ENCODE data around the gene STARD4. TPM values are rescaled to one million over a fixed set of nuclear protein-coding genes. Genes with fewer than 3 reads are reported as not detected.

STARD4 gene
- polyA plus RNA-seq, 1 experiment, result 24.3 TPM

- TF ChIP-seq, protein P1, sequence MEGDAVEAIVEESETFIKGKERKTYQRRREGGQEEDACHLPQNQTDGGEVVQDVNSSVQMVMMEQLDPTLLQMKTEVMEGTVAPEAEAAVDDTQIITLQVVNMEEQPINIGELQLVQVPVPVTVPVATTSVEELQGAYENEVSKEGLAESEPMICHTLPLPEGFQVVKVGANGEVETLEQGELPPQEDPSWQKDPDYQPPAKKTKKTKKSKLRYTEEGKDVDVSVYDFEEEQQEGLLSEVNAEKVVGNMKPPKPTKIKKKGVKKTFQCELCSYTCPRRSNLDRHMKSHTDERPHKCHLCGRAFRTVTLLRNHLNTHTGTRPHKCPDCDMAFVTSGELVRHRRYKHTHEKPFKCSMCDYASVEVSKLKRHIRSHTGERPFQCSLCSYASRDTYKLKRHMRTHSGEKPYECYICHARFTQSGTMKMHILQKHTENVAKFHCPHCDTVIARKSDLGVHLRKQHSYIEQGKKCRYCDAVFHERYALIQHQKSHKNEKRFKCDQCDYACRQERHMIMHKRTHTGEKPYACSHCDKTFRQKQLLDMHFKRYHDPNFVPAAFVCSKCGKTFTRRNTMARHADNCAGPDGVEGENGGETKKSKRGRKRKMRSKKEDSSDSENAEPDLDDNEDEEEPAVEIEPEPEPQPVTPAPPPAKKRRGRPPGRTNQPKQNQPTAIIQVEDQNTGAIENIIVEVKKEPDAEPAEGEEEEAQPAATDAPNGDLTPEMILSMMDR (IDR thresholded peaks at IDR 0.05; ENCODE audit: low read depth, low read length), result no peak
- CTCF ChIA-PET, result interaction anchor here (0.5 to 4.9 kb wide), 74 partner anchors 9 to 624 kb away, joined by 3 to 62 read pairs (median 4); partner anchors contain the start of gene NREP
- no peak overlapping the region for H3K4me3 ChIP-seq (ENCODE audit: low read depth, low read length)
- no peak for DNase-seq (ENCODE audit: low read depth, low spot score)
- H3K27ac ChIP-seq (ENCODE audit: low read depth, low read length), result no peak overlapping the region
- no peaks in the 10 kb centered on the region for H3K27me3 ChIP-seq (ENCODE audit: control insufficient read depth, insufficient read depth, low read length)
- no peaks in the 10 kb centered on the region for H3K9me3 ChIP-seq (ENCODE audit: control insufficient read depth, insufficient read depth, low read length)
- POLR2A ChIA-PET, result interaction anchor here (0.9 to 1.2 kb wide), 4 partner anchors 185 to 609 kb away, joined by 3 to 15 read pairs (median 5); partner anchors contain the start of gene NREP
These were observed 38.8 kb upstream of the STARD4 start for GRCh38 chr5:111551161-111551560.

DNA sequence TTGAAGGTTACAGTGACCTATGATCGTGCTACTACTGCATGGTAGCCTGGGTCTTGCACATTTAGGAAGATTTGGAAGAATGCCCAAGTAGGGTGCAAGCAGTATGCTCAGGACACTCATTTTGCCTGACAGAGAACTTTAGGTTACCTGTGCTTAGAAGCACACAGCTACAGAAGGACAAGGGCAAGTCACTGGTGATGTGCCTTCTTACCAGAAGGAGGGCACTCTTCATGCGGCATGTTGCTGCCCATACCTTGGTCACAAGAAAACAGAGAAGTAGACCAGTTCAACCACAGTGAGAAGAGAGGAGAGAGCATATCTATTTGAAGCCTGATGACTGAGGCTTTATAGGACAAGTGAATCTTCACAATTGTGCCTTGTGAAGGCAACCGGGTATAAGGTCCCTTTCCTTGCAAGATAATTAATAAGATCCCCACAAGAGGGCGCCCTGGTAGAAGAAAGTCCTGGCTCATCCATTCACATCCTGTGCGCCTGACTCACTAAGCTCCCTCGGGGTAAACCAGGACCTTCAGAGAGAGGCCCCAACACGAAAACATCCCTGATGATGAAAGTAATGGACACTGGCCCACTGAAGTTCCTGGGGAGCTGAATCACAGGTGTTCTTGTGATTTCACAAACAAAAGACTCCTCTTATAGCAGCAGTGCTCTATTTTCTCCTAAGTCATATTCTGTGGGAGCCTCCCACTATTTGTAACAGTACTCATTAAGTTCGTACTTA, 38.1 kb upstream of the STARD4 start:
- ChIA-PET POLR2A (interaction anchor here (0.9 to 1.2 kb wide), 5 partner anchors 37 to 610 kb away, joined by 3 to 15 read pairs (median 4); partner anchors contain the start of gene NREP), CTCF (interaction anchor here (0.5 to 4.9 kb wide), 79 partner anchors 9 to 792 kb away, joined by 3 to 62 read pairs (median 4); partner anchors contain the start of gene NREP)
- H3K27ac ChIP-seq (ENCODE audit: low read depth, low read length), result no peak overlapping the region

DNA sequence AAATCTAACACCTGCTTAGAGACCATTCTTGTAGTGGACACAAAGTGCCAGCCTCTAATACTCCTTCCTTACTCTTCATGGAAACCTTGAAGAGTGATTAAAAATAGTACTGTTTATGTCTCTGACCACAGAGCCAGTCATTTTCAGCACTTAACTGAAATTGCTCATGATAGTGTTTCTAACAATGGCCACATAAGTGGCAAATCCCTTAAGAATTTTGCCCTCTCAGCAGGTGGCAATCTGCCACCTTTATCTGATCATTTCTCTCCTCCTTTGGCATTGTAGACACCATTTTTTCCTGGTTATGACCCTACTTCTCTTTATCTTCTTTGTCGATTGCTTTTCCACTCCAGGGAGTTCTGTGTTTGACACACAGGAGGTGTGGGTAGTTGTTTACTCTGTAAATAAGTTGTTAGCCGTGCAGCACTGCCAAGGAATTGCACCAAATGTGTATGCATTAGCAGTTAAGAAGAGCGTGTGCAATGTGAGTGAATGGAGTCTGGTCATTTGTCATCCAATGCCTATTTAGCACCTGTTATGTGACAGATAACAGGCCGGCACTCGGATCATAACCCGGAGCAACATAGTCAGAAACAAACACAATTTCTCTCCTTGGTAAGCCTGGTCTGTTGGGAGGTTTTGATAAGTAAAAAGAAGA, 36.8 kb upstream of the STARD4 start:
- H3K27me3 ChIP-seq (ENCODE audit: control insufficient read depth, insufficient read depth, low read length), result no peaks in the 10 kb centered on the region
- ChIA-PET CTCF (no interaction called here), POLR2A (no interaction called here)
- no peaks in the 10 kb centered on the region for H3K9me3 ChIP-seq (ENCODE audit: control insufficient read depth, insufficient read depth, low read length)
- no peak overlapping the region for H3K27ac ChIP-seq (ENCODE audit: low read depth, low read length)
- no peak for DNase-seq (ENCODE audit: low read depth, low spot score)
- H3K4me3 ChIP-seq (ENCODE audit: low read depth, low read length), result no peak overlapping the region
- TF ChIP-seq, protein P1 (IDR thresholded peaks at IDR 0.05; ENCODE audit: low read depth, low read length), result no peak

More for the DNA sequence above, 38.1 kb upstream of the STARD4 start:
- TF ChIP-seq, protein P1 (IDR thresholded peaks at IDR 0.05; ENCODE audit: low read depth, low read length), result peak; percentile 66
- Histone ChIP-seq H3K9me3 (ENCODE audit: control insufficient read depth, insufficient read depth, low read length) (no peaks in the 10 kb centered on the region), H3K4me3 (ENCODE audit: low read depth, low read length) (no peak overlapping the region), H3K27me3 (ENCODE audit: control insufficient read depth, insufficient read depth, low read length) (no peaks in the 10 kb centered on the region)
- DNase-seq (ENCODE audit: low read depth, low spot score), result peak; percentile 94

DNA sequence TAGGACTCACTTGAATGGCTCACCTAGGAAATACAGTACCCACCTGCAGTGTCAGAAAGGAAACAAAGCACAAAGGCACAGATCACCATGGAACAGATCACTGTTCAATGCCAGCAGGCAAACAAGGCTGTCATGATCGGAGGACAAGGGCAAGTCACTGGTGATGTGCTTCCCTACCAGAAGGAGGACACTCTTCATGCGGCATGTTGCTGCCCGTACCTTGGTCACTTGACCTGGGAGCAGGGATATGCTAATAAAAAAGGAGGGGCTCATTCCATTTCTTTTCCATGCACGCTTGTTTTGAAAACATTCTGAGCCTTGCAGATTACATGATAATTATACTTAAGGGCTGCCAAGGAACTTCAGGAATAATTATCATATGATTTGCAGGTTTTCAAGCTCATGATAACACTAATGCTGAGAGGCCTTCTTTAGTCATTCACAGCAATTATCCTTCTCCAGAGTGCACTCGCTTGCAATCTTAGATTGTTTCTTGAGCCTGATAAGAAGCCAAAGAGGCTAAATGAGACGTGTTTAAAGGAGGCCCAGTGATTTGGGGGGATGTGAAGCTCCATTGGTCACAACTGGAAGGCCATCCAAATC, 36.1 kb upstream of the STARD4 start:
- DNase-seq (ENCODE audit: low read depth, low spot score), result no peak
- POLR2A ChIA-PET, result no interaction called here
- Histone ChIP-seq H3K27me3 (ENCODE audit: control insufficient read depth, insufficient read depth, low read length) (no peaks in the 10 kb centered on the region), H3K27ac (ENCODE audit: low read depth, low read length) (no peak overlapping the region), H3K4me3 (ENCODE audit: low read depth, low read length) (no peak overlapping the region), H3K9me3 (ENCODE audit: control insufficient read depth, insufficient read depth, low read length) (no peaks in the 10 kb centered on the region)
- CTCF ChIA-PET, result interaction anchor here (0.6 kb wide), 1 partner anchor 17 kb away, joined by 4 read pairs; no protein-coding TSS in a partner anchor
- TF ChIP-seq, protein P1 (IDR thresholded peaks at IDR 0.05; ENCODE audit: low read depth, low read length), result no peak
